ENCODE results near the gene PTPRN2. TPM values are rescaled to one million over a fixed set of nuclear protein-coding genes. Genes with fewer than 3 reads are reported as not detected.

Gene PTPRN2
- total and polyA plus RNA-seq, 8 donors = 12.2 to 49.2 (median 31.8) TPM

- Histone ChIP-seq H3K9me3 (no peaks in the 10 kb centered on the region), H3K4me1 (no peaks in the 10 kb centered on the region), H3K4me3 (no peak overlapping the region), H3K27ac (no peak overlapping the region), H3K36me3 (no peaks in the 10 kb centered on the region), H3K27me3 (no peaks in the 10 kb centered on the region)
- 84 to 85% methylated on average over 14 of the region's 14 CpGs for WGBS, 2 donors
- ATAC-seq (no peak), FAIRE-seq (no peak), DNase-seq (no peak)
- intact Hi-C loops (cut with DNase I) = no loop called here
- TF ChIP-seq, protein P1, sequence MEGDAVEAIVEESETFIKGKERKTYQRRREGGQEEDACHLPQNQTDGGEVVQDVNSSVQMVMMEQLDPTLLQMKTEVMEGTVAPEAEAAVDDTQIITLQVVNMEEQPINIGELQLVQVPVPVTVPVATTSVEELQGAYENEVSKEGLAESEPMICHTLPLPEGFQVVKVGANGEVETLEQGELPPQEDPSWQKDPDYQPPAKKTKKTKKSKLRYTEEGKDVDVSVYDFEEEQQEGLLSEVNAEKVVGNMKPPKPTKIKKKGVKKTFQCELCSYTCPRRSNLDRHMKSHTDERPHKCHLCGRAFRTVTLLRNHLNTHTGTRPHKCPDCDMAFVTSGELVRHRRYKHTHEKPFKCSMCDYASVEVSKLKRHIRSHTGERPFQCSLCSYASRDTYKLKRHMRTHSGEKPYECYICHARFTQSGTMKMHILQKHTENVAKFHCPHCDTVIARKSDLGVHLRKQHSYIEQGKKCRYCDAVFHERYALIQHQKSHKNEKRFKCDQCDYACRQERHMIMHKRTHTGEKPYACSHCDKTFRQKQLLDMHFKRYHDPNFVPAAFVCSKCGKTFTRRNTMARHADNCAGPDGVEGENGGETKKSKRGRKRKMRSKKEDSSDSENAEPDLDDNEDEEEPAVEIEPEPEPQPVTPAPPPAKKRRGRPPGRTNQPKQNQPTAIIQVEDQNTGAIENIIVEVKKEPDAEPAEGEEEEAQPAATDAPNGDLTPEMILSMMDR (IDR thresholded peaks at IDR 0.05) = no peak
These were observed 339.7 kb downstream of the PTPRN2 start for GRCh38 chr7:158247758-158248487.

GRCh38 chr7:158246960-158247673 lies 340.5 kb downstream of the PTPRN2 start:
- Histone ChIP-seq H3K36me3 (no peaks in the 10 kb centered on the region), H3K27ac (no peak overlapping the region), H3K9me3 (no peaks in the 10 kb centered on the region), H3K4me1 (no peaks in the 10 kb centered on the region), H3K27me3 (no peaks in the 10 kb centered on the region), H3K4me3 (no peak overlapping the region)
- DNase-seq = peak in 1 of 6 donors; percentile 31
- no peak for ATAC-seq
- TF ChIP-seq, protein P1 (IDR thresholded peaks at IDR 0.05) = no peak
- WGBS, 2 donors = 88 to 89% methylated on average over 25 to 28 of the region's 28 CpGs
- FAIRE-seq = no peak
- intact Hi-C loops (cut with DNase I) = no loop called here

GRCh38 chr7:158246272-158246959 lies 341.2 kb downstream of the PTPRN2 start:
- 91 to 92% methylated on average over 23 to 24 of the region's 24 CpGs for WGBS, 2 donors

GRCh38 chr7:158245724-158246041 lies 341.9 kb downstream of the PTPRN2 start:
- Histone ChIP-seq H3K4me1 (no peaks in the 10 kb centered on the region), H3K4me3 (no peak overlapping the region), H3K27me3 (no peaks in the 10 kb centered on the region), H3K9me3 (no peaks in the 10 kb centered on the region), H3K36me3 (no peaks in the 10 kb centered on the region), H3K27ac (no peak overlapping the region)
- DNase-seq = no peak
- no peak for ATAC-seq
- intact Hi-C loops (cut with DNase I) = no loop called here
- TF ChIP-seq, protein P1 (IDR thresholded peaks at IDR 0.05) = no peak
- no peak for FAIRE-seq
- WGBS, 2 donors = 93% methylated on average over 12 of the region's 12 CpGs

More at GRCh38 chr7:158246272-158246959, 341.2 kb downstream of the PTPRN2 start:
- Histone ChIP-seq H3K27me3 (no peaks in the 10 kb centered on the region), H3K36me3 (no peaks in the 10 kb centered on the region), H3K9me3 (no peaks in the 10 kb centered on the region), H3K27ac (no peak overlapping the region), H3K4me1 (no peaks in the 10 kb centered on the region), H3K4me3 (no peak overlapping the region)
- no peak for DNase-seq
- ATAC-seq = no peak
- TF ChIP-seq, protein P1 (IDR thresholded peaks at IDR 0.05) = no peak
- no peak for FAIRE-seq
- intact Hi-C loops (cut with DNase I) = no loop called here
